HUES6 (cell line): ENCODE data around the gene CCDC85C.

Source experiments
- H3K27ac ChIP-seq: 2 replicates; pipeline ENCODE4 v1.7.0; 2013; ENCODE audit warnings: low read depth, mild to moderate bottlenecking, low read length, inconsistent platforms
- H3K27me3 ChIP-seq: 2 replicates; pipeline ENCODE4 v1.6.1; 2013; ENCODE audit warnings: low read length; ENCODE audit not compliant: control insufficient read depth, insufficient read depth
- H3K36me3 ChIP-seq: 2 replicates; pipeline ENCODE4 v1.6.1; 2013; ENCODE audit warnings: low read length; ENCODE audit not compliant: control insufficient read depth, insufficient read depth
- H3K4me1 ChIP-seq: 2 replicates; pipeline ENCODE4 v1.6.1; 2013; ENCODE audit warnings: low read length; ENCODE audit not compliant: control insufficient read depth, insufficient read depth
- H3K4me3 ChIP-seq: 2 replicates; pipeline ENCODE4 v1.5.1; 2013; ENCODE audit warnings: low read depth, low read length
- H3K9ac ChIP-seq: one replicate; pipeline ENCODE4 v1.6.1; 2013; ENCODE audit warnings: mild to moderate bottlenecking, low read length
- H3K9me3 ChIP-seq: 2 replicates; pipeline ENCODE4 v1.6.1; 2013; ENCODE audit warnings: low read depth, low read length; ENCODE audit not compliant: control insufficient read depth, insufficient read depth

The CCDC85C gene

DNA sequence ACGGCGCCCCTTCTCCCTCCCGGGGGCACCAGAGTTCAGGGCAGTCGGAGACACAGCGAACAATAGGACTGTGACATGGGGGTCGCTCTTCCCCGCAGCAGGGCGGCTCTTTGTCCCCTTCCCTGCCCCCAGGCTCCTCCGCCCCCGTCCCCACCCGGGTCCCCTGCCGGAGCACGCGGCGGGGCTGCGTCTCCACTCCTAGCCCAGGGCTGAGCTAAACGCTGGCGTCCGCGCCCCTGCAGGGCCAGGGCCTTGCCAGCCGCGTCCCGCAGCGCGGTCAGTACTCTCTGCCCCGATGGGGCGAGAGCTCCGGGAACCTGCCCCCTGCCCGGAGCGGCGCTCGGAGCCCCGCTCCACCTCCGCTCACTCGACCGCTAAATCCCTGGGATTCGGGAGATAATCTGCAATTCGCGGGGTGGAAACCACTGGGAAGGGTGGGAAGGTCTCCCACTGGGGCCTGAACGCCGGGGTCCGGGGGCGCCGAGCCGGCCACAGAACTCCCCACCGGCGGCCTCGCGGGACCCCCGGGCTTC lies 825 bp upstream of the CCDC85C start:
- peak overlapping the region; percentile 78 for H3K9ac ChIP-seq
- H3K4me3 ChIP-seq: peak overlapping the region; percentile 87
- peak overlapping the region; percentile 78; the same call in 1 of the 2 replicates for H3K27ac ChIP-seq
- no peaks in the 10 kb centered on the region for H3K9me3 ChIP-seq
- H3K4me1 ChIP-seq: peaks cover 41% of the 10 kb centered on the region
- no peaks in the 10 kb centered on the region for H3K36me3 ChIP-seq
- H3K27me3 ChIP-seq: peaks cover 38% of the 10 kb centered on the region

DNA sequence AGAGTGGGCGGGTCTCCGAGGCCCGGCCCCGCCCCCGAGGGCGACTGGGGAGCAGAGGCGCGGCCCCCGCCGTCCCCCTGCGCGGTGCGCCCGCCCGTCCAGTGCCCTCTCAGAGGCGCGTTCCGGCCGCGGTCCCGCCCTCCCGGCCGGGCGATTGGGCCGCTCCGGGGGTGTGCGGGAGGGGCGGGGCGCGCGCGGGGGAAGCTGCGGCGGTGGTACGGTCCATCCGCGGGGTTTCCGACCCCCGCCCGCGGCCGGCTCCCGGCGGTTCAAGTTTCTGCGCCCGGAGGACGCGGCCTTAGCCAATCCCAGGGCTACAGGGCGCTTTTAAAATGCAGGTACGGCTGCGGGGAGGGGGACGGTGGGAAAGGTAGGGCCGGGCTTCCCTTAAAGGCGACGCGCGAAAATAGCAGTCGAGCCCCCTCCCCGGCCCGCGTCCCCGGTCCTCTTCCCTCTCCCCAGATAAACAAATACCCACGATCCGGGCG lies 315 bp upstream of the CCDC85C start:
- Histone ChIP-seq H3K4me3 (peak overlapping the region; percentile 87), H3K9ac (peak overlapping the region; percentile 78), H3K27me3 (peaks cover 38% of the 10 kb centered on the region), H3K36me3 (no peaks in the 10 kb centered on the region), H3K4me1 (peaks cover 42% of the 10 kb centered on the region), H3K9me3 (no peaks in the 10 kb centered on the region), H3K27ac (peak overlapping the region; percentile 78; the same call in 1 of the 2 replicates)

DNA sequence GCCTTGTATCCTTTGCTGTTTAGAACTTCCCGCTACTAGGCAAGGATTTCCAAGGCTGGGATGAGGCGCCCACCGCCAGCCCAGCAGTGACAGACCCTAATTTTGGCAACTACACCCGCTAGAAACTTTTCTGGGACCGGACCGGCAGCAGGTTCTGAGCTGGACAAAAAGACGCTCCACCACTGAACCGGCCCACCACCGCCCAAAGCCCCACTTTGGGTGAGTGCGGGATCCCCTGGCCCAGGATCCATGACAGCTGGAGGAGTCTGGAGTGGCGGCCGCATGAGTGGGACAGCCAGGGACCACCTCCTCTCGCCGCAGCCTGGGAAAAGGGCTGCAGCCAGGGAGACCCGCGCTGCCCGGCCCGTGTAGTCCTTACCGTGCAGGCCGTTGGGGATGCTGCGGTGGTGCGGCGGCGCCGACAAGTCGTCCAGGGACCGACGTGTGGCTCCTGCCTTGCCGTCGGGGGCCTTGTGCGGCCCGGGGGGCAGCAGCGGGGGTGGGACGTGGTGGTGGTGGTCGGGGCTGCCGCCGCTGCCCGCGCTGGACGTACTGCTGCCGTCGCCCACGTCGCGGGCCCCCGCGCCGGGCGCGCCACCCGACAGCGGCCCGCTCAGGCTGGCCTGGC lies 1.1 kb downstream of the CCDC85C start:
- peaks cover 42% of the 10 kb centered on the region for H3K4me1 ChIP-seq
- H3K27me3 ChIP-seq: peaks cover 35% of the 10 kb centered on the region
- H3K27ac ChIP-seq: no peak overlapping the region
- H3K4me3 ChIP-seq: peak overlapping the region; percentile 73
- peak overlapping the region; percentile 51 for H3K9ac ChIP-seq
- no peaks in the 10 kb centered on the region for H3K9me3 ChIP-seq
- H3K36me3 ChIP-seq: no peaks in the 10 kb centered on the region

DNA sequence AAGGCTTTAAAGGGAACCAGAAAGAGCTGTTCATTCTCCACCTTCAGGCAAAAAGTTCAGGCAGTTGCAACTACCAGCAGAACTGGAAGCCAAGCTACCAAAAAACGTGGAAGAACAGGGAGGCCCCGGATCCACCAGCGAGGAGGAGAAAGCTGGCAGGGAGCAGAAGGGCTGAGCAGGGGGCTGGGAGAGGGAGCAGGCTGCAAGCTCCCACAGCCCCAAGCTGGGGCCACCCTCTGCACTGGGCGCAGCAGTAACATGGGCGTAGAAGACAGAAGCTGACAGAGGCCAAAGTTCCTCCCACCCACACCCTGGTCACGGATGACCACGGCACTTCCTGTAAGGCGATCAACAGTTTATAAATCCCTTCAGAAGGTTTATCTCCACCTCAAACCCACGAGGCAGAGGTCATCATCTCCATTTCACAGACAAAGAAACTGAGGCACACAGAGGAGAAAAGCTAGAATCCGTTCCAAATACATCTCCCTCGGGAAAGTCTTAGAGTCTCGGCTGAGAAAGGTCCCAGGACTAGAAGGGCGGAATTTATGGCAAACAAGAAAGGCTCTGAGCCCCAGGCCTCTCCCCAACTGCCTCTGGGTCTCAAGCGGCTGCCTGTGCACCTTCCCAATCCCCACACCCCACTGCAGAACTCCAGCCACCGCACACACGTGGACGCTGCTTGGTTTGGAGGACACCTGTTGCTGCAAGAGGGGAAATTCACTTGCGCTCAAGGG lies 1.8 kb downstream of the CCDC85C start:
- Histone ChIP-seq H3K4me3 (peak overlapping the region; percentile 73), H3K36me3 (no peaks in the 10 kb centered on the region), H3K9me3 (no peaks in the 10 kb centered on the region), H3K4me1 (peaks cover 42% of the 10 kb centered on the region), H3K27ac (no peak overlapping the region), H3K9ac (peak overlapping the region; percentile 51), H3K27me3 (peaks cover 35% of the 10 kb centered on the region)

DNA sequence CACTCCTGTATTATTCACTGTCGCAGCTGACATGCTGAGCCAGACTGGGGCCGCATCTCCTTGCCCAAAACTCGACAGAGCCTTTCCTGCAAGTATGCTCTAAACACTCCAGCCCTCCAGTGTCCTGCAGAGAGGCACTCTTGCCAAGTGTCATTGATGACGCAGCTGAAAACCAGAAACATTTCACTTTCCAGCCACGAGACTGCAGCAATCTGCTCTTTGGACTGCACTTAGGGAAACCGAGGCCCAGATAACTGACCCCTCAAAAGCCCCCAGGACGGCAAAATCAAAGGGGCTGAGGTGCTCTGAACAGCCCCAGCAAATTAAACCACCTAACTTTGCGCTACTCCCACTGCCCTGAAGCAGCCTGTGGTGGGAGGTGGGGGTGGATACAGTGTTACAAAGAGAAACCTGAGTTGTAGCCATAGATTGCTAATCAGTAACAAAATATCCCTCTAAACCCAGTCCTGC lies 2.6 kb downstream of the CCDC85C start:
- Histone ChIP-seq H3K36me3 (no peaks in the 10 kb centered on the region), H3K4me3 (peak overlapping the region; percentile 73; the same call in 1 of the 2 replicates), H3K4me1 (peaks cover 39% of the 10 kb centered on the region), H3K27ac (no peak overlapping the region), H3K9ac (no peak overlapping the region), H3K9me3 (no peaks in the 10 kb centered on the region), H3K27me3 (peaks cover 32% of the 10 kb centered on the region)

DNA sequence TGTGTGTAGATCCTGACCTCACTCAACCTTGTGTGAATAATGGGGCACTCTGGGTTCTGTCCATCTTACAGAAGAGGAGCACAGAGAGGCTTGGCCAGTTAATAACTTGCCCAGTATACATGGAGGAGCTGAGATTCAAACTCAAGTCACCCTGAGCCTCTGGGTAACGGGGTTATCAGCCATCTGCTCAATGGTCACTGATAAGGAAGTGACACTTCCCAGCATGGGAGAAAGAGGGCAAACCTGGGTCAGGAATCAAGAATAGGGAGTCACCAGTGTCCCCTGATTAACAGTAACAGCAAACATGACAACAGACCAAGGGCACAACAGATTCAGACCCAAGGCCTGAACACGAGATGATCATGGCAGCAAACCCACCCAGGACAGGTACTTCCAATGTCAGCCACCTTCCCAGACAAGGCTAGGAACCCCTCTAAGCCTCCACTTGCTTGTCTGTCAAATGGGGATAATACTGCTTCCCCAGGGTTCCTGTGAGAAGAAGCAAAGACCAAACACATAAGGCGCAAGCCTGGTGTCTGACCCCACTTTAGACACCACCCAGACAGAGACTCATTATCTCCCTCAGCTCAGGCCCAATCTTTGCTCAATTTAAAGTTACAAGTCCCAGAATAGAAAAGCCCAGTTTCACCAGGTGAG lies 3.6 kb downstream of the CCDC85C start:
- peaks cover 22% of the 10 kb centered on the region for H3K27me3 ChIP-seq
- no peak overlapping the region; the same call in 1 of the 2 replicates for H3K4me3 ChIP-seq
- no peak overlapping the region for H3K9ac ChIP-seq
- H3K27ac ChIP-seq: no peak overlapping the region
- no peaks in the 10 kb centered on the region for H3K36me3 ChIP-seq
- H3K4me1 ChIP-seq: peaks cover 28% of the 10 kb centered on the region
- H3K9me3 ChIP-seq: no peaks in the 10 kb centered on the region

DNA sequence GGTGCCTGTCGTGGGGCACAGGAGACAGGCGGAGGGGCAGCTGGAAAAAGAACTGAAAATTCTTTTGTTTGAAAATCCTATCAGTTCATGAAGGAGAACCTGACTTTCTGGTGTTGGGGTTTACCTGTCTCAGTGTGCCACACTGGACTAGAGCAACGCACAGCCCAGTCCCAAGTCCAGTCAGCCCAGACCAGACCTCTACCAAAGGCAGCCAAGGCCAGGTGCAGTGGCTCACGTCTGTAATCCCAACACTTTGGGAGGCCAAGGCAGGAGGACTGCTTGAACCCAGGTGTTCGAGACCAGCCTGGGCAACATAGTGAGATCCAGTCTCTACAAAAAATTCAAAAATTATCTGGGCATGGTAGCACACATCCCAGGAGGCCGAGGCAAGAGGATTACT lies 4.6 kb downstream of the CCDC85C start:
- peaks cover 21% of the 10 kb centered on the region for H3K27me3 ChIP-seq
- no peaks in the 10 kb centered on the region for H3K9me3 ChIP-seq
- H3K27ac ChIP-seq: no peak overlapping the region
- no peaks in the 10 kb centered on the region for H3K36me3 ChIP-seq
- H3K4me3 ChIP-seq: no peak overlapping the region
- H3K9ac ChIP-seq: no peak overlapping the region
- H3K4me1 ChIP-seq: peaks cover 28% of the 10 kb centered on the region

DNA sequence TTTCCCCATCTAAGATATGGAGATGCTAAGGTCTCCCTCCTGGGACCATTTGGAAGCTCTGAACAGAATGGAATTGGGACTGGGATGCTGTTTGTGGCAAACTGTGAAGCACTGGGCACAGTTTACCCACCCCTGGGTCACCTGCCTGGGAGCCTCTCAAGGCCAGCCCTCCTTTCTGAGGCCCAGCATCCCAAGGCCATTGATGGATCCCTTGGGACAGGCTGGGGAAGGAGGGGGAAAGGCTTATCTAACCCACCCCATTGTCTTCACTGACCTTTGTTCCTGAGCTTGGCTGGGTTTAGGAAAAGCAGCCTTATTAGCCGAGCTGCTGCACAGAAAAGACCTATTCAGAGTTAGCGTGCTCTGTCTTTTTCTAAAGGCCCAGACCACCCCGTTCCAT lies 5.2 kb downstream of the CCDC85C start:
- Histone ChIP-seq H3K4me1 (peaks cover 28% of the 10 kb centered on the region), H3K27me3 (peaks cover 21% of the 10 kb centered on the region), H3K36me3 (no peaks in the 10 kb centered on the region), H3K4me3 (no peak overlapping the region), H3K9me3 (no peaks in the 10 kb centered on the region), H3K9ac (no peak overlapping the region), H3K27ac (no peak overlapping the region)

DNA sequence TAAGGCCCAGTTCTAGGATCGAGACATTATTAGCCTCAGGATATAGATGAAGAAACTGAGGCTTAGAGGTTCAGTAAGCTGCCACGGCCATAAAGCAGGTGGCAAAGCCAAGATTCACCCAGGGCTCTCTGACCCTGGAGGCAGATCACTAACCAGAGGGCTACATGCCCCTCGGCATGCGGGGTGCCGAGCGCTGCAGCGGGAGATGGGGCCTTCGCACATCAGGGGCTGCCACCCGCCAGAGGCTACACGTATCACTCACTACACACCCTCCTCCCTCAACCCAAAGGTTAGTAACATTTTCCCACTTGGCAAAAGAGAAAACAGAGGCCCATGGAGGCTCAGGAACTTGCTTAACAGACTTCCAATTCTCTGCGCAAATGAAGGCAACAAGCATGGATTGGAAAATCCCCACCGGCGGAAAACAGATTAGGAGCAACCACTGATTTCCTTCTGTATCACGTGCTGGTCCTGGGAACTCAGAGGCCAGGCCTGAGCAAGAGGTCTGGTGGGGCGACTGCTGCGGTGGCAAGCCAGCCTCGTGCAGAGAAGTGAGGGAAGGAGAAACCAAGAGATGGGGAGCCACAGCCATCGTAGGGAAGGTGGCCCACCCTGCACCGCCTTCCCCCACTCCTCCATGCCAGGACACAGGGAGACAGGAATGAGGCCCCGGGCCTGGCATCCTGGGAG lies 6.0 kb downstream of the CCDC85C start:
- H3K4me3 ChIP-seq: no peak overlapping the region

DNA sequence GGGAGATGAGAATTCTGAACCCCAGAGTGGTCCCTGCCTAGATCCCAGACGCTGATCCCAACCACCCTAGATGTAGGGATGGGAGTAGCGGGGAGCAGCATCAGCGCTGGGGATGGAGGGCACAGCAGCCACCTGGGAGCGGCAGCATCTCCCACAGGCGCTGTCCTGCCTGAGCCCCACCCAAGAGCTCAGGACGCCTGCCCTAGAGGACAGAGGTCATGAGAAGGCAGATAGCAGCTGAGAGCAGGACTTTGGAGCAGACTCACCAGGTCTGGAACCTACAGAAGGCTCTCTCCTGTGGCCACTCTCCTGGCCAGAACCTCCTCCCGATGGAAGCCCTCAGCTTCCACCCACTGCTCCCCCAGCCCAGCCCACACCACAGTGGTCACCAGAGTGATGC lies 7.2 kb downstream of the CCDC85C start:
- Histone ChIP-seq H3K36me3 (no peaks in the 10 kb centered on the region), H3K9me3 (no peaks in the 10 kb centered on the region), H3K4me3 (no peak overlapping the region), H3K4me1 (peaks cover 28% of the 10 kb centered on the region), H3K9ac (no peak overlapping the region), H3K27ac (no peak overlapping the region), H3K27me3 (peaks cover 1% of the 10 kb centered on the region)

More for the DNA sequence above, 6.0 kb downstream of the CCDC85C start:
- Histone ChIP-seq H3K36me3 (no peaks in the 10 kb centered on the region), H3K9ac (no peak overlapping the region), H3K9me3 (no peaks in the 10 kb centered on the region), H3K27me3 (peaks cover 14% of the 10 kb centered on the region), H3K4me1 (peaks cover 28% of the 10 kb centered on the region), H3K27ac (no peak overlapping the region)
